Nephron progenitor cell (in vitro differentiated cells): ENCODE data around the gene MEIS2.

Experiments
- DNase-seq: peaks from one replicate; pipeline ENCODE4 v3.0.0; 2021
- H3K27ac Mint-ChIP-seq: 2 replicates; pipeline ENCODE4 v1.8.0; 2021; ENCODE audit warnings: mild to moderate bottlenecking, moderate library complexity, mixed read lengths
- H3K27me3 Mint-ChIP-seq: 2 replicates; pipeline ENCODE4 v1.8.0; 2021; ENCODE audit warnings: mild to moderate bottlenecking, low read depth, mixed read lengths; ENCODE audit not compliant: poor library complexity
- H3K36me3 Mint-ChIP-seq: 2 replicates; pipeline ENCODE4 v1.8.0; 2021; ENCODE audit warnings: low read depth, mixed read lengths
- H3K4me1 Mint-ChIP-seq: 2 replicates; pipeline ENCODE4 v1.8.0; 2021; ENCODE audit warnings: mixed read lengths
- H3K4me3 Mint-ChIP-seq: 2 replicates; pipeline ENCODE4 v1.8.0; 2021; ENCODE audit warnings: mild to moderate bottlenecking, moderate library complexity, mixed read lengths
- H3K9me3 Mint-ChIP-seq: 2 replicates; pipeline ENCODE4 v1.8.0; 2021; ENCODE audit warnings: mild to moderate bottlenecking, moderate library complexity, mixed read lengths
- CTCF ChIP-seq: fragments of 200-600 bp; sonication (generic); IDR thresholded peaks from 2 replicates; pipeline ENCODE4 v1.5.0; 2021; ENCODE audit warnings: antibody characterized with exemption

Gene MEIS2

GRCh38 chr15:37096558-37097143 is 3.7 kb downstream of the MEIS2 start:
- TF ChIP-seq CTCF = no peak
- Mint-ChIP-seq H3K36me3 (peaks cover 59% of the 10 kb centered on the region), H3K27me3 (peaks cover 19% of the 10 kb centered on the region), H3K4me3 (peak overlapping the region; percentile 99), H3K27ac (peak overlapping the region; percentile 99), H3K4me1 (peaks cover 49% of the 10 kb centered on the region), H3K9me3 (no peaks in the 10 kb centered on the region)
- DNase-seq = no peak

- Mint-ChIP-seq H3K9me3 (no peaks in the 10 kb centered on the region), H3K27me3 (peaks cover 16% of the 10 kb centered on the region), H3K27ac (peak overlapping the region; percentile 99), H3K4me1 (peaks cover 56% of the 10 kb centered on the region), H3K36me3 (peaks cover 66% of the 10 kb centered on the region), H3K4me3 (peak overlapping the region; percentile 99)
- TF ChIP-seq CTCF = no peak
- DNase-seq = peak; percentile 26
These were observed 4.4 kb downstream of the MEIS2 start for GRCh38 chr15:37095770-37096557.

- Mint-ChIP-seq H3K9me3 (no peaks in the 10 kb centered on the region), H3K27ac (peak overlapping the region; percentile 99), H3K4me3 (peak overlapping the region; percentile 99), H3K27me3 (peaks cover 11% of the 10 kb centered on the region), H3K36me3 (peaks cover 73% of the 10 kb centered on the region), H3K4me1 (peaks cover 64% of the 10 kb centered on the region)
- no peak for TF ChIP-seq CTCF
- peak; percentile 51 for DNase-seq
These were observed 5.2 kb downstream of the MEIS2 start for GRCh38 chr15:37094915-37095711.

GRCh38 chr15:37094333-37094914 is 5.9 kb downstream of the MEIS2 start:
- Mint-ChIP-seq H3K4me3 (peak overlapping the region; percentile 99), H3K4me1 (peaks cover 65% of the 10 kb centered on the region), H3K27ac (peak overlapping the region; percentile 38), H3K9me3 (no peaks in the 10 kb centered on the region), H3K36me3 (peaks cover 74% of the 10 kb centered on the region), H3K27me3 (peaks cover 11% of the 10 kb centered on the region)
- TF ChIP-seq CTCF = no peak
- DNase-seq = no peak

- Mint-ChIP-seq H3K4me3 (peak overlapping the region; percentile 99), H3K27ac (peak overlapping the region; percentile 16), H3K4me1 (peaks cover 72% of the 10 kb centered on the region), H3K27me3 (peaks cover 11% of the 10 kb centered on the region), H3K36me3 (peaks cover 81% of the 10 kb centered on the region), H3K9me3 (no peaks in the 10 kb centered on the region)
- no peak for DNase-seq
- TF ChIP-seq CTCF = no peak
These were observed 6.6 kb downstream of the MEIS2 start for GRCh38 chr15:37093480-37094332.
